ENCODE results near the gene WDFY4. TPM values are rescaled to one million over a fixed set of nuclear protein-coding genes. Genes with fewer than 3 reads are reported as not detected.

Gene WDFY4
- total RNA-seq, 1 experiment from 2014 or later, result not detected

DNA sequence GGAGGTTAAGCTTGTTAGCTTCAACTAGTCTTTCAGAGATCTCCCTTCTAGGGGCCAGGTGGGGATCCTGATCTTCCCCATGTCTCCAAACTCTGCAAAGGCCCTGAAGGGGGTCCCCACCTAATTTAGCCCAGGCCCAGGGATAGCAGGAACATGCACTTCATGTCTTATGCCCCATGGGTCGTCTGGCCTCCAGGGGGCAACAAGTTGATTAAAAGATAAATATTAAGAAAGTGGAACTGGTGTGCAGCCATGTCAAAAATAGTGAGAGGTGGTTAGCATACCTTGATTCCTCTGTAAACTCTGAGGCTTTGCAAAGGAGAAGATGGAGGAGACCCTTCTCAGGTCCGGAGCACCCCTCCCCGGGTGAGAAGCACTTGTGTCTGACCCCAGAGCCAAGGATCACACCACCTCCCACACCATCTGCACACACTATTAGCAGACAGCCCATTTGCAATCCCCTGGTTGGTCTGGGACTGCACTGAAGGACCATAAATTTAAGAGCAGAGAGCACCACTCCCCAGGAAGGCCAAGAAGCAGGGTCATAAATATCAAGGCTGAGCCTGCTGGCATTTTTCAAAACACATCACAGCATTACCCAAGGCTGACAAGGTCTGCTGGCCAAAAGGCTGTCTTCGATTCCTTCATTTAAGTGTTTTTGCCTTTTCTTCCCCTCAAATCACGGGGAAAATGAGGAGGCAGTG, 299.1 kb downstream of the WDFY4 start:
- no peak overlapping the region for H3K14ac ChIP-seq (ENCODE audit: insufficient read depth, low read length)
- H3K27me3 Mint-ChIP-seq (ENCODE audit: low read depth), result no peaks in the 10 kb centered on the region
- no peak overlapping the region for H4K8ac ChIP-seq (replicated peaks; ENCODE audit: insufficient read length, low read depth, low read length)
- H3K18ac ChIP-seq (ENCODE audit: insufficient read length, low read depth, low read length), result no peak overlapping the region
- no peaks in the 10 kb centered on the region for H3K4me1 Mint-ChIP-seq
- no peaks in the 10 kb centered on the region for H4K20me1 ChIP-seq (ENCODE audit: control insufficient read depth, insufficient read depth, insufficient read length)
- H3K27ac Mint-ChIP-seq, result no peak overlapping the region
- H2AK5ac ChIP-seq (ENCODE audit: insufficient read length, low read length), result no peak overlapping the region
- no peak overlapping the region for H2BK5ac ChIP-seq (ENCODE audit: insufficient read length, low read length)
- H3T11ph ChIP-seq (ENCODE audit: low read length), result no peak overlapping the region
- no peaks in the 10 kb centered on the region for H3K9me3 ChIP-seq (ENCODE audit: control insufficient read depth, low read depth, low read length)
- no CpG with 5 or more reads among the region's 5 CpGs for WGBS (ENCODE audit: extremely low coverage, insufficient read length, low lambda C conversion rate)
- TF ChIP-seq, protein P1, sequence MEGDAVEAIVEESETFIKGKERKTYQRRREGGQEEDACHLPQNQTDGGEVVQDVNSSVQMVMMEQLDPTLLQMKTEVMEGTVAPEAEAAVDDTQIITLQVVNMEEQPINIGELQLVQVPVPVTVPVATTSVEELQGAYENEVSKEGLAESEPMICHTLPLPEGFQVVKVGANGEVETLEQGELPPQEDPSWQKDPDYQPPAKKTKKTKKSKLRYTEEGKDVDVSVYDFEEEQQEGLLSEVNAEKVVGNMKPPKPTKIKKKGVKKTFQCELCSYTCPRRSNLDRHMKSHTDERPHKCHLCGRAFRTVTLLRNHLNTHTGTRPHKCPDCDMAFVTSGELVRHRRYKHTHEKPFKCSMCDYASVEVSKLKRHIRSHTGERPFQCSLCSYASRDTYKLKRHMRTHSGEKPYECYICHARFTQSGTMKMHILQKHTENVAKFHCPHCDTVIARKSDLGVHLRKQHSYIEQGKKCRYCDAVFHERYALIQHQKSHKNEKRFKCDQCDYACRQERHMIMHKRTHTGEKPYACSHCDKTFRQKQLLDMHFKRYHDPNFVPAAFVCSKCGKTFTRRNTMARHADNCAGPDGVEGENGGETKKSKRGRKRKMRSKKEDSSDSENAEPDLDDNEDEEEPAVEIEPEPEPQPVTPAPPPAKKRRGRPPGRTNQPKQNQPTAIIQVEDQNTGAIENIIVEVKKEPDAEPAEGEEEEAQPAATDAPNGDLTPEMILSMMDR (conservative IDR thresholded peaks at IDR 0.05), result no peak
- no peak overlapping the region for H4K91ac ChIP-seq (ENCODE audit: insufficient read length, low read depth, low read length)
- H3K27ac ChIP-seq (ENCODE audit: insufficient read length, low read depth, low read length), result no peak overlapping the region
- H3K23me2 ChIP-seq (ENCODE audit: insufficient read length, low read depth, low read length, poor library complexity, severe bottlenecking), result no peaks in the 10 kb centered on the region
- H2BK20ac ChIP-seq (ENCODE audit: low read depth, low read length, poor library complexity, severe bottlenecking), result no peak overlapping the region
- H3K4me3 Mint-ChIP-seq, result no peak overlapping the region
- no peak overlapping the region for H4K5ac ChIP-seq (ENCODE audit: insufficient read length, low read depth, low read length)
- no peak overlapping the region for H3K23ac ChIP-seq (ENCODE audit: insufficient read length, low read depth, low read length)
- no peaks in the 10 kb centered on the region for H3K36me3 Mint-ChIP-seq (ENCODE audit: insufficient read depth in 1 of 3, low read depth in 3 of 3)
- no peaks in the 10 kb centered on the region for H3K79me2 ChIP-seq (ENCODE audit: insufficient read depth, low read length)
- no peak overlapping the region for H2BK15ac ChIP-seq (ENCODE audit: low read depth, low read length)
- no peak overlapping the region for H3K4ac ChIP-seq (ENCODE audit: low read depth, low read length)
- no peaks in the 10 kb centered on the region for H3K4me1 ChIP-seq (ENCODE audit: insufficient read depth, low read length)
- no peaks in the 10 kb centered on the region for H3K9me3 Mint-ChIP-seq
- no peak overlapping the region for H3K9ac ChIP-seq (ENCODE audit: extremely low read depth, insufficient read length, low read length)
- H2BK12ac ChIP-seq (ENCODE audit: insufficient read length, low read depth, low read length), result no peak overlapping the region
- no peak for DNase-seq
- H2AFZ ChIP-seq (ENCODE audit: low read length), result no peak overlapping the region
- H2BK120ac ChIP-seq (ENCODE audit: low read depth, low read length, poor library complexity, severe bottlenecking), result no peak overlapping the region
- H3K79me1 ChIP-seq (ENCODE audit: insufficient read depth, low read depth, low read length, poor library complexity, severe bottlenecking), result no peaks in the 10 kb centered on the region
- H3K27me3 ChIP-seq (ENCODE audit: insufficient read depth, low read length), result no peaks in the 10 kb centered on the region
- H3K4me2 ChIP-seq (ENCODE audit: insufficient read depth, insufficient read length, low read length), result no peak overlapping the region
- no peak overlapping the region for H3K56ac ChIP-seq (ENCODE audit: insufficient read length, low read depth, low read length)

Data from H9 (cell line).